ENCODE results near the gene RPUSD3. TPM values are rescaled to one million over a fixed set of nuclear protein-coding genes. Genes with fewer than 3 reads are reported as not detected.
"Not testable (repeated sequence)": the region's sequence is repeated elsewhere in the genome, so short reads cannot be mapped to it uniquely, and the experiment has no call there.

The RPUSD3 gene
- total and polyA plus RNA-seq, 2 experiments from 2014 or later = 32.6 to 38.3 TPM

GRCh38 chr3:9869955-9870354 is 26.1 kb upstream of the RPUSD3 start:
- Histone ChIP-seq H3K36me3 (ENCODE audit: low read depth) (no peaks in the 10 kb centered on the region), H4K20me1 (ENCODE audit: insufficient read depth) (no peaks in the 10 kb centered on the region), H3K27me3 (replicated peaks; ENCODE audit: insufficient read depth) (no peaks in the 10 kb centered on the region), H3K4me1 (ENCODE audit: insufficient read depth) (peaks cover 4% of the 10 kb centered on the region; the same call in 1 of the 2 replicates), H3K9me3 (ENCODE audit: low read depth) (no peaks in the 10 kb centered on the region), H3K9ac (no peak overlapping the region), H3K4me3 (no peak overlapping the region), H3K79me2 (ENCODE audit: insufficient read depth) (no peaks in the 10 kb centered on the region), H3K27ac (no peak overlapping the region), H3F3A (ENCODE audit: insufficient read depth) (no peaks in the 10 kb centered on the region), H3K4me2 (ENCODE audit: unreplicated experiment) (no peak overlapping the region), H2AFZ (no peak overlapping the region), H3K9me2 (ENCODE audit: insufficient read depth) (no peaks in the 10 kb centered on the region)
- in situ Hi-C loops (cut with MboI) = no loop called here
- 67% methylated on average over 5 of the region's 5 CpGs for WGBS, 2 experiments (ENCODE audit: low coverage in 1 of 2, low lambda C conversion rate in 2 of 2, missing lambda C conversion rate in 2 of 2)
- TF ChIP-seq EZH2phosphoT487 (IDR thresholded peaks at IDR 0.05; ENCODE audit: insufficient read depth, low read depth) (no peak), EZH2 (IDR thresholded peaks at IDR 0.05; ENCODE audit: insufficient read depth, poor library complexity, severe bottlenecking) (no peak)
- no peak for DNase-seq

- Histone ChIP-seq H3K4me3 (no peak overlapping the region), H3K36me3 (ENCODE audit: low read depth) (no peaks in the 10 kb centered on the region), H3K79me2 (ENCODE audit: insufficient read depth) (no peaks in the 10 kb centered on the region), H3K27ac (no peak overlapping the region), H3K9me2 (ENCODE audit: insufficient read depth) (no peaks in the 10 kb centered on the region), H2AFZ (no peak overlapping the region), H3K9ac (no peak overlapping the region), H3K27me3 (replicated peaks; ENCODE audit: insufficient read depth) (no peaks in the 10 kb centered on the region), H3F3A (ENCODE audit: insufficient read depth) (no peaks in the 10 kb centered on the region), H3K4me2 (ENCODE audit: unreplicated experiment) (no peak overlapping the region), H3K4me1 (ENCODE audit: insufficient read depth) (peaks cover 4% of the 10 kb centered on the region; the same call in 1 of the 2 replicates), H4K20me1 (ENCODE audit: insufficient read depth) (no peaks in the 10 kb centered on the region), H3K9me3 (ENCODE audit: low read depth) (no peaks in the 10 kb centered on the region)
- 82 to 85% methylated on average over 12 of the region's 12 CpGs for WGBS, 2 experiments (ENCODE audit: low coverage in 1 of 2, low lambda C conversion rate in 2 of 2, missing lambda C conversion rate in 2 of 2)
- TF ChIP-seq EZH2phosphoT487 (IDR thresholded peaks at IDR 0.05; ENCODE audit: insufficient read depth, low read depth) = no peak
- no peak for TF ChIP-seq EZH2 (IDR thresholded peaks at IDR 0.05; ENCODE audit: insufficient read depth, poor library complexity, severe bottlenecking)
- in situ Hi-C loops (cut with MboI) = no loop called here
- no peak for DNase-seq
Measured at GRCh38 chr3:9867106-9867505, 23.3 kb upstream of the RPUSD3 start.

- H3K79me2 ChIP-seq (ENCODE audit: insufficient read depth) = no peaks in the 10 kb centered on the region
- no peaks in the 10 kb centered on the region for H3F3A ChIP-seq (ENCODE audit: insufficient read depth)
- no peaks in the 10 kb centered on the region for H4K20me1 ChIP-seq (ENCODE audit: insufficient read depth)
- whole genome bisulfite sequencing, 2 experiments (ENCODE audit: low coverage in 1 of 2, low lambda C conversion rate in 2 of 2, missing lambda C conversion rate in 2 of 2) = 89 to 99% methylated on average over 8 of the region's 8 CpGs
- no peaks in the 10 kb centered on the region for H3K9me2 ChIP-seq (ENCODE audit: insufficient read depth)
- no peaks in the 10 kb centered on the region for H3K36me3 ChIP-seq (ENCODE audit: low read depth)
- no peak overlapping the region for H3K4me2 ChIP-seq (ENCODE audit: unreplicated experiment)
- no peak overlapping the region for H3K9ac ChIP-seq
- TF ChIP-seq EZH2 (IDR thresholded peaks at IDR 0.05; ENCODE audit: insufficient read depth, poor library complexity, severe bottlenecking) (no peak), EZH2phosphoT487 (IDR thresholded peaks at IDR 0.05; ENCODE audit: insufficient read depth, low read depth) (no peak)
- no peaks in the 10 kb centered on the region for H3K9me3 ChIP-seq (ENCODE audit: low read depth)
- no peaks in the 10 kb centered on the region for H3K27me3 ChIP-seq (replicated peaks; ENCODE audit: insufficient read depth)
- in situ Hi-C loops (cut with MboI) = no loop called here
- no peak overlapping the region for H3K4me3 ChIP-seq
- DNase-seq = no peak
- H3K4me1 ChIP-seq (ENCODE audit: insufficient read depth) = peaks cover 4% of the 10 kb centered on the region; the same call in 1 of the 2 replicates
- no peak overlapping the region for H3K27ac ChIP-seq
- no peak overlapping the region for H2AFZ ChIP-seq
Measured at GRCh38 chr3:9866639-9867038, 22.8 kb upstream of the RPUSD3 start.

DNA sequence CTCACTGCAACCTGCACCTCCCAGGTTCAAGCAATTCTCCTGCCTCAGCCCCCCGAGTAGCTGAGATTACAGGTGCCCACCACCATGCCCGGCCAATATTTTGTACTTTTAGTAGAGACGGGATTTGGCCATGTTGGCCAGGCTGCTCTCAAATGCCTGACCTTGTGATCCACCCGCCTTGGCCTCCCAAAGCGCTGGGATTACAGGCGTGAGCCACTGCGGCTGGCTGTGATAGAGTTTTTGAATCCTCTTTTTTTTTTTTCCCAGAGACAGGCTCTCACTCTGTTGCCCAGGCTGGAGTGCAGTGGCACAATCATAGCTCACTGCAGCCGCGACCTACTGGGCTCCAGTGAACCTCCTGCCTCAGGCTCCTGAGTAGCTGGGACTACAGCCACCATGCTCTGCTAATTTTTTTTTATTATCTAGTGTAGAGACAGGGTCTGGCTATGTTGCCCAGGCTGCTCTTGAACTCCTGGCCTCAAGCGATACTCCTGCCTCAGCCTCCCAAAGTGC is 21.4 kb upstream of the RPUSD3 start:
- H2AFZ ChIP-seq; DNase-seq; H3K4me1 ChIP-seq (ENCODE audit: insufficient read depth); H3K9me2 ChIP-seq (ENCODE audit: insufficient read depth); H3K27ac ChIP-seq; H3K9me3 ChIP-seq (ENCODE audit: low read depth); H4K20me1 ChIP-seq (ENCODE audit: insufficient read depth); H3K36me3 ChIP-seq (ENCODE audit: low read depth); H3K4me3 ChIP-seq; H3K79me2 ChIP-seq (ENCODE audit: insufficient read depth); H3K9ac ChIP-seq; H3K27me3 ChIP-seq (replicated peaks; ENCODE audit: insufficient read depth); in situ Hi-C loops (cut with MboI); H3K4me2 ChIP-seq (ENCODE audit: unreplicated experiment); H3F3A ChIP-seq (ENCODE audit: insufficient read depth): not testable (repeated sequence)
- WGBS, 2 experiments (ENCODE audit: low coverage in 1 of 2, low lambda C conversion rate in 2 of 2, missing lambda C conversion rate in 2 of 2) = 83 to 89% methylated on average over 10 of the region's 10 CpGs

Measured in GM23248 (cell line).